Measurements from ENCODE around the gene PMEPA1.

The PMEPA1 gene

DNA sequence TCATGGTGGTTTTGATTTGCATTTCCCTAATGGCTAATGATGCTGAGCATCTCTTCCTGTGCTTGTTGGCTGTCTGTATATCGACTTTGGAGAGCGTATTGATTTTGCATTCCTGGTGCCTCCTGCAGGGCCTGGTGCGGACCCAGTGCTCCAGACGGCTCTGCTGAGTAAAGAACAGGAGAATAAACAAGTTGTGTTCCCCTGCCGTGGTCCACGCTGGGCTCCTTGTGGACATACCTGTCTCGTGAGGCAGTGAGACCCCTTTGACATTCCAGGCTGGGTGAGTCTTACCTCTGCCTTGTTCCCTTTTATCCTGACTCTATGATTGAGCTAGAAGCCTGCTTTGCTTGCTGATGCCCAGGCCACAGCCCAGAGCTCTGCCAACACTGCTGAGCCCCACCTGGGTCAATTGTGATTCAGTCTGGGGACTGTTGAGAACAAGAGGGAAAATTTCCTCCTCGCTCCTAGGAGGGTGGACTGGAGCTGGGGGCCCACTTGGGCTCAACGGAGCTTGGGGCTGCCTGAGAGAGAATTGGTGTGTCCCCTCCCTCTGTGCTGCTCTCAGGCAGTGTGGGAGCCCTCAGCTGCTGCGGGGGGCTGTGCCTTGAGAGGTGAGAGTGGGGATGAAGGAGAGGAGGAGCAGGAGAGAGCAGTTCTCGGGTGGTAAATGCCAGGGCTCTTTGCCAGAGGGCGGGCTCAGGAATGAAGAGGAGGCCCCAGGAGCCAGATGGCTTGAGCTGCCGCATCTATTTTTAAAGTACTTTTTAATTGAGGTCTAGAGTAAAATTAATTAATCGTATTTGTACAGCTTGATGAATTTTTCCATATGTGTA lies 43.7 kb upstream of the PMEPA1 start:
- no peaks in the 10 kb centered on the region for H3K9me3 ChIP-seq (ENCODE audit: insufficient read depth, low read length)
- H3K4me3 ChIP-seq (ENCODE audit: insufficient read length, low read depth), result no peak overlapping the region
- no peak overlapping the region for H3K9ac ChIP-seq (ENCODE audit: insufficient read length, low read depth)
- H3K27me3 ChIP-seq (ENCODE audit: insufficient read depth, insufficient read length), result no peaks in the 10 kb centered on the region
- no peak for DNase-seq (ENCODE audit: low read depth, low spot score)
- TF ChIP-seq YY1 (IDR thresholded peaks at IDR 0.05; ENCODE audit: insufficient read depth, insufficient read length), result no peak
- no peak for TF ChIP-seq SUZ12 (IDR thresholded peaks at IDR 0.05; ENCODE audit: extremely low read depth, insufficient read depth, insufficient read length)
- TF ChIP-seq ZNF274 (IDR thresholded peaks at IDR 0.05; ENCODE audit: low read depth, low read length), result no peak
- peaks cover 4% of the 10 kb centered on the region for H3K4me1 ChIP-seq (ENCODE audit: insufficient read depth, insufficient read length)
- no peaks in the 10 kb centered on the region for H3K36me3 ChIP-seq (ENCODE audit: insufficient read depth, insufficient read length, low read length)

DNA sequence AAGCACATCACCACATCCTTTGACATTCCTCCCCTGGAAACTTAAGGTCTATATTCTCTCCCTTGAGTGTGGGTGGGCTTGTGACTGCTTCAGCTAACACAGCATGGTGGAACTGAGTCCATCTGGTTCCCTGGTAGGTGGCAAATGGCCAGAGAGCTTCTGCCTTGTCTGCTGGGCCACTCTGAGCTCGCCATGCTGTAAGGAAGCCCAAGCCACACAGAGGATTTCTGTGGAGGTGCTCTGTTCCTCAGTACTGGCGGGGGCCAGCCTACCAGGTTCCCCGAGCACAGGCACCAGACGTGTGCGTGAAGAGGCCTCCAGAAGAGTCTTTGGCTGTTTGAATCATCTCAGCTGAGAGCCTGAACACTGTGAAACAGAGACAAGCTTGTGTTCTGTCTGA lies 41.6 kb upstream of the PMEPA1 start:
- H3K9me3 ChIP-seq (ENCODE audit: insufficient read depth, low read length), result no peaks in the 10 kb centered on the region
- H3K9ac ChIP-seq (ENCODE audit: insufficient read length, low read depth), result no peak overlapping the region
- TF ChIP-seq SUZ12 (IDR thresholded peaks at IDR 0.05; ENCODE audit: extremely low read depth, insufficient read depth, insufficient read length), result no peak
- TF ChIP-seq YY1 (IDR thresholded peaks at IDR 0.05; ENCODE audit: insufficient read depth, insufficient read length), result no peak
- no peak for TF ChIP-seq ZNF274 (IDR thresholded peaks at IDR 0.05; ENCODE audit: low read depth, low read length)
- H3K4me1 ChIP-seq (ENCODE audit: insufficient read depth, insufficient read length), result peaks cover 11% of the 10 kb centered on the region
- no peaks in the 10 kb centered on the region for H3K27me3 ChIP-seq (ENCODE audit: insufficient read depth, insufficient read length)
- DNase-seq (ENCODE audit: low read depth, low spot score), result no peak
- no peaks in the 10 kb centered on the region for H3K36me3 ChIP-seq (ENCODE audit: insufficient read depth, insufficient read length, low read length)
- no peak overlapping the region for H3K4me3 ChIP-seq (ENCODE audit: insufficient read length, low read depth)

DNA sequence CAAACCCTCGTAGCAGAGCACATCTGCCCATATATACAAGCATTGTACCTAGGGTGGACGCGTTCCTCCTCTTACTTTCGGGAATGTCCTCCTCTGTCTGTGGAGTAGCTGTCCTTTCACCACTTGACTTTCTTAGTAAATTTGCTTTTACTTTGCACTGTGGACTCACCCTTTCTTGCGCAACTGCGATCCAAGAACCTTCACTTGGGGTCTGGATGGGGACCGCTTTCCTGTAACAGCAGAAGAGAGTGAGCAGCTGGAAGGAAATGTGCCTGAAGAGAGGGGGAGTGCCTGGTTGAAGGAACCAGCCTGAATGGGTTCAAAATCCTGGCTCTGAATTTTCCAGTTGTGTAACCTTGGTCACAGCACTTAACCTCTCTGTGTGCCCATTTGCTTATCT lies 40.1 kb upstream of the PMEPA1 start:
- no peak for DNase-seq (ENCODE audit: low read depth, low spot score)
- TF ChIP-seq YY1 (IDR thresholded peaks at IDR 0.05; ENCODE audit: insufficient read depth, insufficient read length) (no peak), SUZ12 (IDR thresholded peaks at IDR 0.05; ENCODE audit: extremely low read depth, insufficient read depth, insufficient read length) (no peak), ZNF274 (IDR thresholded peaks at IDR 0.05; ENCODE audit: low read depth, low read length) (no peak)
- Histone ChIP-seq H3K9ac (ENCODE audit: insufficient read length, low read depth) (no peak overlapping the region), H3K27me3 (ENCODE audit: insufficient read depth, insufficient read length) (no peaks in the 10 kb centered on the region), H3K36me3 (ENCODE audit: insufficient read depth, insufficient read length, low read length) (no peaks in the 10 kb centered on the region), H3K4me3 (ENCODE audit: insufficient read length, low read depth) (no peak overlapping the region), H3K9me3 (ENCODE audit: insufficient read depth, low read length) (no peaks in the 10 kb centered on the region), H3K4me1 (ENCODE audit: insufficient read depth, insufficient read length) (peaks cover 13% of the 10 kb centered on the region)

DNA sequence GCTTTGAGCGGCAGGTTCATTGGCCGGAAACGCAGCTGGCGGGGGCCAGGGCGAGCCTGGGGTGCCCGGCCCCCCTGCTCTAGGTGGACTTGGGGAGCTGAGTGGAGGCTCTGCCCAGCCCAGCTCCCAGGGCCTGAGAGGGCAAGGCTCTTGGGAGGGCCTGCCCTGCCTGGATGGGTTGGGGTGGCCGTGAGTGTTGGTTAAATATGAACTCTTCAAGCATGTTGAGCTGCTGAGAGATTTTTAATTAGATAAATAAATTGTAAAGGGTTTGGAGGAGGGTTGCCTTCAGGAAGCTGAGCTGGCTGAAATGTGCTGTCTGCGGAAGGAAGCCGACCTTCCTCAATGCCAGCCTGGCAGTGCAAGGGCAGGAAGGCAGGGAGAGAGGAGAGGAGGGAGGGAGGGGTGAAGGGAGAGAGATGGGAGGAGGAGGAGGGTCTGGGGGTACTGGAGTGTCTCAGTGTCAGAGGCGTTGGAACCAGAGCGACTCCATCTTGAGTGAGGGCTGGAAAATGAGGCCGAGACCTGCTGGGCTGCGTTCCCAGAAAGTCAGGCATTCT lies 39.4 kb upstream of the PMEPA1 start:
- Histone ChIP-seq H3K36me3 (ENCODE audit: insufficient read depth, insufficient read length, low read length) (no peaks in the 10 kb centered on the region), H3K4me1 (ENCODE audit: insufficient read depth, insufficient read length) (peaks cover 13% of the 10 kb centered on the region), H3K27me3 (ENCODE audit: insufficient read depth, insufficient read length) (no peaks in the 10 kb centered on the region), H3K9me3 (ENCODE audit: insufficient read depth, low read length) (no peaks in the 10 kb centered on the region), H3K4me3 (ENCODE audit: insufficient read length, low read depth) (no peak overlapping the region), H3K9ac (ENCODE audit: insufficient read length, low read depth) (no peak overlapping the region)
- no peak for DNase-seq (ENCODE audit: low read depth, low spot score)
- TF ChIP-seq ZNF274 (IDR thresholded peaks at IDR 0.05; ENCODE audit: low read depth, low read length) (no peak), YY1 (IDR thresholded peaks at IDR 0.05; ENCODE audit: insufficient read depth, insufficient read length) (no peak), SUZ12 (IDR thresholded peaks at IDR 0.05; ENCODE audit: extremely low read depth, insufficient read depth, insufficient read length) (no peak)

DNA sequence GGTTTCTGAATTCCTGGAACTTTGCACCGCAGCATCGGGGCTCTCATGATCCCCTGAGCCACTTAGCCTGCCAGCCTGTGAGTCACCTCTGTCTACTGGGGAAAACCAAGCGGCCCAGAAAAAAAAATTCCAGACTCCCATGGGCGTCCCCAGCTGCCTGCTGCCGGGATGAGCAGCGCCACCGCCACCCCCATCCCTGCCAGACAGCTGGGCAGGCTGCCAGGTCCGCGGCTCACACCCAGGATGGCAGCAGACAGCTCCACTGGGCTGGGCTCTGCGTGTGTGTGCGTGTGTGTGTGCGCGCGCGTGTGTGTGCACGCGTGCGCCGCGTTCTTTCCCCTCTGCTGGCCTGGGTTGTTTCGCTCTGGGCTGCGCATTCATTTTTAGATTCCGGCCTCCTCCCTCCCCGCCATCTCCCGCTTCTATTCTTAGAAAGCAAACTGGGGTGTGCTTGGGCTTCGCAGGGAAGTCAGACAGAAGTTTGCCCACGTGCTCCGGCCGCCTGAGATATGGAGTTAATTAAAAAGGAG lies 38.9 kb upstream of the PMEPA1 start:
- H3K4me1 ChIP-seq (ENCODE audit: insufficient read depth, insufficient read length), result peaks cover 13% of the 10 kb centered on the region
- H3K27me3 ChIP-seq (ENCODE audit: insufficient read depth, insufficient read length), result no peaks in the 10 kb centered on the region
- no peak overlapping the region for H3K4me3 ChIP-seq (ENCODE audit: insufficient read length, low read depth)
- TF ChIP-seq YY1 (IDR thresholded peaks at IDR 0.05; ENCODE audit: insufficient read depth, insufficient read length) (no peak), SUZ12 (IDR thresholded peaks at IDR 0.05; ENCODE audit: extremely low read depth, insufficient read depth, insufficient read length) (no peak), ZNF274 (IDR thresholded peaks at IDR 0.05; ENCODE audit: low read depth, low read length) (no peak)
- H3K9ac ChIP-seq (ENCODE audit: insufficient read length, low read depth), result peak overlapping the region; percentile 16
- DNase-seq (ENCODE audit: low read depth, low spot score), result no peak
- no peaks in the 10 kb centered on the region for H3K36me3 ChIP-seq (ENCODE audit: insufficient read depth, insufficient read length, low read length)
- H3K9me3 ChIP-seq (ENCODE audit: insufficient read depth, low read length), result no peaks in the 10 kb centered on the region

DNA sequence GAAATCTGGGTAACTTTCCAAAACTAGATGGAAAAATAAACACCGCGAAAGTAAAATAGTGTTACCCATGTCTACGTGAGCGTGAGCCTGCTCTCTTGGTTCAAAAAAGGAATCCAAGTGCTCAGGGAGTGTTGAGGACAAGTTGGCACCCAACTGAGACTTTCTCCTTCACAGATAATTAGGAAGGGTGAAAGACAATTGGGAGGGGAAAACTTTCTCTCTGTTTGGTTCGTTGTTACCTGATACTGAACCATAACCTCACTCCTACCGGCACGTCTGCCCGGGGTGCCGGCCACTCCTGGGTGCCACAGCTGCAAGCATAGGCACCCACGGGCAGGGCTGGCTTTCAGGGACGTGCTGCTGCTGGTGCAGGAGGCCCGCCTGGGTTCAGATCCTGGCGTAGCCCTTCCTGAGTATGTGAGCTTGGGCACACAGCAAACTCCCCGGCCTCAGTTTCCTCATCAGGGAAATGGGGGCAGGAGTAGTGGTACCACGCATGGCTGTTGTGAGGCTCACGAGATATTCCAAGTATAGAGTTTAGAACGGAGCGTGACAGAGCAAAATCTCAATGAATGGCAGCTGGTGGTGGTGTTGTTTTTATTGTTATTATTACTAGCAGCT lies 38.2 kb upstream of the PMEPA1 start:
- DNase-seq (ENCODE audit: low read depth, low spot score), result no peak
- Histone ChIP-seq H3K4me3 (ENCODE audit: insufficient read length, low read depth) (no peak overlapping the region), H3K36me3 (ENCODE audit: insufficient read depth, insufficient read length, low read length) (no peaks in the 10 kb centered on the region), H3K27me3 (ENCODE audit: insufficient read depth, insufficient read length) (no peaks in the 10 kb centered on the region), H3K9ac (ENCODE audit: insufficient read length, low read depth) (peak overlapping the region; percentile 9), H3K9me3 (ENCODE audit: insufficient read depth, low read length) (no peaks in the 10 kb centered on the region), H3K4me1 (ENCODE audit: insufficient read depth, insufficient read length) (peaks cover 9% of the 10 kb centered on the region)
- TF ChIP-seq SUZ12 (IDR thresholded peaks at IDR 0.05; ENCODE audit: extremely low read depth, insufficient read depth, insufficient read length) (no peak), YY1 (IDR thresholded peaks at IDR 0.05; ENCODE audit: insufficient read depth, insufficient read length) (no peak), ZNF274 (IDR thresholded peaks at IDR 0.05; ENCODE audit: low read depth, low read length) (no peak)

Data from NT2/D1 (cell line).